HFF-Myc (cell line): ENCODE measurements around the gene CDH4.

Experiments used
- DNase-seq: peaks from one replicate; pipeline ENCODE4 v3.0.0-alpha.2; 2011; ENCODE audit warnings: low read depth; ENCODE audit errors: extremely low read depth
- H3K4me3 ChIP-seq: replicated peaks from 2 replicates; pipeline ENCODE4 v1.5.1; 2011; ENCODE audit warnings: low read depth, mild to moderate bottlenecking, control low read depth, low read length
- CTCF ChIP-seq: IDR thresholded peaks from 2 replicates; pipeline ENCODE4 v1.5.1; 2012; ENCODE audit warnings: mild to moderate bottlenecking, low read depth, low read length, control low read depth; ENCODE audit errors: missing control alignments

Gene CDH4

GRCh38 chr20:61560361-61560853 lies 308.3 kb downstream of the CDH4 start:
- peak; percentile 15 for TF ChIP-seq CTCF
- DNase-seq = peak; percentile 15

DNA sequence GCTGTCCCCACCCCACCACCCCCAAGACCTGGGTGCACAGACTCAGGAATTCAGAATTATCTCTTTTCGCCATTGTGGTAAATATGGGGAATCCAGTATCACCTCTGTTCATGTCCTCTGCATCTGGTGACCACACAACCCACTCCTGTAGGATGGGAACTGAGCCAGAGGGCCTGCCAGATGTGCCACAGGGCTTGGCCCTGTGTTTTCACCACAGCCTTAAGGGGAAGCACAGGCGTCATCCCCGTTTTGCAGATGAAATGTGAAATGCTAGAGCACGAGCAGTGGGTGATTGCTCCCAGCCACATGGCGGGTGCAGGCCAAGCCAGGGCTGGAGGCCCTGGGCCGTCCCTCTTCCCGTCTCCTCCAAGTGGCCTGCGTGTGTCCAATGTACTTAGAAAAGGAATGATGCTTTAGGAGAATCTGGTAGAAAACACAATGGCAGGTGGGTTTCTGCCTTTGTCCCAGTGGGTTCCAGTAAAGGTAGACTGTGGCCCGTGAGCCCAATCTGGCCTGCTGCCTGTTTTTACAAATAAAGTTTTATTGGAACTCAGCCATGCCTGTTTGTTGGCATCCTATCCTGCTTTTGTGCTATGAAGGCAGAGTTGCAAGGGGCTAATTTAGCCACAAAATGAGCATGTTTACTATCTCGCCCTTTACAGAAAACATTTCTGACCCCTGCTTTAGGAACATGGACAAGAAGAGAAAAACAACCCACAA lies 309.2 kb downstream of the CDH4 start:
- TF ChIP-seq CTCF = no peak
- DNase-seq = no peak
- H3K4me3 ChIP-seq = no peak overlapping the region

More at GRCh38 chr20:61560361-61560853, 308.3 kb downstream of the CDH4 start:
- H3K4me3 ChIP-seq = no peak overlapping the region

- DNase-seq = no peak
- TF ChIP-seq CTCF = no peak
- H3K4me3 ChIP-seq = no peak overlapping the region
Observed at GRCh38 chr20:61562491-61562890, 310.4 kb downstream of the CDH4 start.

- no peak for TF ChIP-seq CTCF
- no peak for DNase-seq
- H3K4me3 ChIP-seq = no peak overlapping the region
Observed at GRCh38 chr20:61562897-61563504, 310.9 kb downstream of the CDH4 start.

GRCh38 chr20:61564628-61565027 lies 312.6 kb downstream of the CDH4 start:
- no peak for TF ChIP-seq CTCF
- no peak overlapping the region for H3K4me3 ChIP-seq
- DNase-seq = no peak

- no peak for DNase-seq
- TF ChIP-seq CTCF = no peak
- no peak overlapping the region for H3K4me3 ChIP-seq
Observed at GRCh38 chr20:61565791-61566190, 313.7 kb downstream of the CDH4 start.
